HuH-7.5 (cell line): Measurements from ENCODE around the gene SH3RF3.

Experiments used
- DNase-seq: peaks from one replicate; pipeline ENCODE4 v3.0.0; 2011; ENCODE audit warnings: low spot score

The SH3RF3 gene

GRCh38 chr2:109379507-109379906, 250.5 kb downstream of the SH3RF3 start:
- DNase-seq = no peak

- DNase-seq = no peak
Measured at GRCh38 chr2:109380502-109381326, 251.7 kb downstream of the SH3RF3 start.

GRCh38 chr2:109381327-109381820, 252.4 kb downstream of the SH3RF3 start:
- DNase-seq = no peak

- DNase-seq = no peak
Measured at GRCh38 chr2:109382226-109382895, 253.4 kb downstream of the SH3RF3 start.

GRCh38 chr2:109382951-109383350, 253.9 kb downstream of the SH3RF3 start:
- no peak for DNase-seq

- no peak for DNase-seq
Measured at GRCh38 chr2:109383505-109384307, 254.7 kb downstream of the SH3RF3 start.

GRCh38 chr2:109384308-109385271, 255.6 kb downstream of the SH3RF3 start:
- DNase-seq = no peak

- DNase-seq = no peak
Measured at GRCh38 chr2:109385506-109385905, 256.5 kb downstream of the SH3RF3 start.

GRCh38 chr2:109386004-109386695, 257.1 kb downstream of the SH3RF3 start:
- no peak for DNase-seq

- no peak for DNase-seq
Measured at GRCh38 chr2:109387221-109387735, 258.3 kb downstream of the SH3RF3 start.

- no peak for DNase-seq
Measured at GRCh38 chr2:109387778-109388469, 258.9 kb downstream of the SH3RF3 start.

GRCh38 chr2:109391243-109391642, 262.2 kb downstream of the SH3RF3 start:
- no peak for DNase-seq

GRCh38 chr2:109392140-109392539, 263.1 kb downstream of the SH3RF3 start:
- DNase-seq = no peak

- no peak for DNase-seq
Measured at GRCh38 chr2:109392816-109393661, 264.0 kb downstream of the SH3RF3 start.

- no peak for DNase-seq
Measured at GRCh38 chr2:109393662-109393972, 264.6 kb downstream of the SH3RF3 start.

GRCh38 chr2:109395494-109396201, 266.6 kb downstream of the SH3RF3 start:
- no peak for DNase-seq

- DNase-seq = no peak
Measured at GRCh38 chr2:109396202-109397180, 267.5 kb downstream of the SH3RF3 start.
